HG02798 (cell line): Measurements from ENCODE around the gene HPDL.

Source experiments
- ATAC-seq: cut with Tn5 transposase; IDR thresholded peaks from one replicate; pipeline ENCODE4 v1.9.1; 2021; ENCODE audit warnings: mild to moderate bottlenecking; ENCODE audit not compliant: unreplicated experiment, poor library complexity

Gene HPDL

DNA sequence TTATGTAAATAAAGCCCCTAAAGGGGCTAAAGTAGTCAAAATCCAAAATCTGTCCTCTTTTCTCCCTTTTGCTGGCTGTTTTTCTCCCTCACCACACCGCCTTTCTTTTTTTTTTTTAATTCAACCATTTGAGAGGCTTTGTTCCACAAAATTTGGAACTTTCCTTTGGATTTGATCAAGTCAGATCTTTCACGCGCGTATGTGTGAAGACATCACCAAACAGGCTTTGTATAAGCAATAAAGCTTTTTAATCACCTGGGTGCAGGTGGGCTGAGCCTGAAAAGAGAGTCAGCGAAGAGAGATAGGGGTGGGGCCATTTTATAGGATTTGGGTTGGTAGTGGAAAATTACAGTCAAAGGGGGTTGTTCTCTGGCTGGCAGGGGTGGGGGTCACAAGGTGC lies 5.3 kb upstream of the HPDL start:
- no peak for ATAC-seq

DNA sequence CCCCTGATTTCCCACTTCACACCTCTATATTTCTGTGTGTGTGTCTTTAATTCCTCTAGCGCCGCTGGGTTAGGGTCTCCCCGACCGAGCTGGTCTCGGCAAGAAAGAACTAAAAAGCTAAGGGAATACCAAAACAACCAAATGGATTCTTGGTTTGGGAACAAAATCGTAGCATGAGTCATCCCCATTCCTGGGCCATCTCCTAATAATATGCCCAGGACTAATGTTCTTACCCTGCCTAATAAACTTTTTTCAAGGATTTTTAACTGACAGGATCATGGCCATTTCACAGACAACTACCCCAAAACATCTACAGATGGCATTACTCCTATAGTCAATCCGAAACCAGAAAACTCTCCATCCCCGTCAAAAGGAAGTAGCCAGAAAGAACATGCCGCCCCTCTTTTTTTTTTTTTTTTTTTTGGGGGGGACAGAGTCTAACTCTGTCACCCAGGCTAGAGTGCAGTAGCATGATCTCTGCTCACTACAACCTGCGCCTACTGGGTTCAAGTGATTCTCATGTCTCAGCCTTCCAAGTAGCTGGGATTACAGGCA lies 4.1 kb upstream of the HPDL start:
- ATAC-seq = no peak

DNA sequence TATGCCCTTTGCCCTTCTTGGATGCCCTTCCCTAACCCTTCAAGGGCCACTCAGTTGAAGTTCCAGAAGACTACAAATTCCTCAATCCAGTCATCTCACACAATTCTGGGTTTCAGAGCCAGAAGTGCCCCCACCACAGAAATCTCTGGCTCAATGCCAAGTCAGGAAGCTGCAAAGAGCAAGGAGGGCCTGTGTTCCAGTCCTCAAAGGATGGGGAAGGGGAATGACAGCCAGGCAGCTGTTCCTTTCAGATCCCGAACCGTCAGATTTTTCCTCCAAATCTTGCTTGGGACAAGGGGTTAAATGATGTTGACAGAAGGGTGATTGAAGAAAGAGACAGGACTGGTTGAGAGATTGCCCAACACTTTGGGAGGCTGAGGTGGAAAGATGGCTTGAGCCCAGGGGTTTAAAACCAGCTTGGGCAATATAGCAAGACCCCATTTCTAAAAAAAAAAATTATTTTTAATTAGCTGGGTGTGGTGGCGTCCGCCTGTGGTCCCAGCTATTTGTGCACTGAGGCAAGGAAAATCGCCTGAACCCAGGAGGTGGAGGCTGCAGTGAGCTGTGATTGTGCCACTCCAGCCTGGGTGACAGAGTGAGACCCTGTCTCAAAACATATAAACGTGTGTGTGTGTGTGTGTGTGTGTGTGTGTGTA lies 716 bp upstream of the HPDL start:
- no peak for ATAC-seq

DNA sequence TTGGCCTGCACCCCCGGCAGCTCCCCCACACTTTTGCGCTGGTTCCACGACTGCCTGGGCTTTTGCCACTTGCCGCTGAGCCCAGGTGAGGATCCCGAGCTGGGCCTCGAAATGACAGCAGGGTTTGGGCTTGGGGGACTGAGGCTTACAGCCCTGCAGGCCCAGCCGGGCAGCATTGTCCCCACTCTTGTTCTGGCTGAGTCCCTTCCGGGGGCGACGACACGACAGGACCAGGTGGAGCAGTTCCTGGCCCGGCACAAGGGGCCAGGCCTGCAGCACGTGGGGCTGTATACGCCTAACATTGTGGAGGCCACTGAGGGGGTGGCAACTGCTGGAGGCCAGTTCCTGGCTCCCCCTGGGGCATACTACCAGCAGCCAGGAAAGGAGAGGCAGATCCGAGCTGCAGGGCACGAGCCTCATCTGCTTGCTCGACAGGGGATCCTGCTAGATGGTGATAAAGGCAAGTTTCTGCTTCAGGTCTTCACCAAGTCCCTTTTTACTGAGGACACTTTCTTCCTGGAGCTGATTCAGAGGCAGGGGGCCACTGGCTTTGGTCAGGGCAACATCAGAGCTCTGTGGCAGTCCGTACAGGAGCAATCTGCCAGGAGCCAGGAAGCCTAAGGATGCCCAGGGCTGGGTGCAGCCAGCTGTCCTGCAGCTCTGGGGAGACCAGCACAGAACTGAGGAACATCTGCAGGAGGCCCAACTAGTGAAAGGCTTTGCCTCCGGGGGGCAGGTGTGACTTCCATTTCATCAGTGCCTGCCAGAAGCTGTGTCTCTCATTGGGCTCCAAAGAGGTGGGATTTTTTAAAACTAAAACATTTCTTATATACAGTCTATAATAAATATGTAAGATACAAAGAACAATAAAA lies 1.2 kb downstream of the HPDL start:
- ATAC-seq = no peak

DNA sequence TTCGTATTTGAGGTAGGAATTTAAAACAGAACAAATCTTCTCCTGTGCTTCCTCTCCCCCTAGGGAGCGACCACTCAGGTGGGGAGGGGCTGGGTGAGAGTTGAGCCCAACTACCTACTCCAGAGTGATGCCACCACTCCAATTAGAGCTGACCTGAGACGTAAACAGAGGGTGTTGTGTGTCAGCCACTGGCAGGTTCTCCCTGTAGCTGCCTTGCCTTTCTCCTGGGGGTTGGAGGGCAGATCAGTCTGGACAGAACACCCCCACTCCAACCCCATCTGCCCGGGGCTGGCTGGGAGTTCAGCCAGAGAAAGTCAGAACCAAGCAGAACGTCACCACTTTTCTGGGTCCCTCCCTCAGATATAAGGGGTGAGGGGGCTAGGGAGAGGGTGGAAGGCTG lies 2.0 kb downstream of the HPDL start:
- no peak for ATAC-seq

DNA sequence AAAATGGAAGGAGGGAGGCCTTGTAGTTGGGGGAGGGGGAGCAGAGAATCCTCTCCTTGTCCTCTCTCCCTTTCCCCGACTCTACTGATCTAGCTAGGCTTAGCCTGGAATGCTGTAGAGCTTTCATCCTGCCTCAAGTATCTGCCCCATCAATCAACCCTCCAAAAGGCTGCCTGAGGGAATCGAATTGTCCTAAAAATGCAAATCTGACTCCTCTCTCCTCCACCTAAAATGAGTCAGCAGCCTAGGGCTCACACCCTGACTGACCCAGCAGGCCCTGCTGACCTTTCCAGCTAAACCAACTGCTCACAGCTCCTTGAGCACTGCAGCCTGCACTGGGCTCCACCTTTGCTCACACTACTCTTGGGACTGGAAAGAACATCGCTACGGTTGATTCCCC lies 2.8 kb downstream of the HPDL start:
- ATAC-seq = no peak

DNA sequence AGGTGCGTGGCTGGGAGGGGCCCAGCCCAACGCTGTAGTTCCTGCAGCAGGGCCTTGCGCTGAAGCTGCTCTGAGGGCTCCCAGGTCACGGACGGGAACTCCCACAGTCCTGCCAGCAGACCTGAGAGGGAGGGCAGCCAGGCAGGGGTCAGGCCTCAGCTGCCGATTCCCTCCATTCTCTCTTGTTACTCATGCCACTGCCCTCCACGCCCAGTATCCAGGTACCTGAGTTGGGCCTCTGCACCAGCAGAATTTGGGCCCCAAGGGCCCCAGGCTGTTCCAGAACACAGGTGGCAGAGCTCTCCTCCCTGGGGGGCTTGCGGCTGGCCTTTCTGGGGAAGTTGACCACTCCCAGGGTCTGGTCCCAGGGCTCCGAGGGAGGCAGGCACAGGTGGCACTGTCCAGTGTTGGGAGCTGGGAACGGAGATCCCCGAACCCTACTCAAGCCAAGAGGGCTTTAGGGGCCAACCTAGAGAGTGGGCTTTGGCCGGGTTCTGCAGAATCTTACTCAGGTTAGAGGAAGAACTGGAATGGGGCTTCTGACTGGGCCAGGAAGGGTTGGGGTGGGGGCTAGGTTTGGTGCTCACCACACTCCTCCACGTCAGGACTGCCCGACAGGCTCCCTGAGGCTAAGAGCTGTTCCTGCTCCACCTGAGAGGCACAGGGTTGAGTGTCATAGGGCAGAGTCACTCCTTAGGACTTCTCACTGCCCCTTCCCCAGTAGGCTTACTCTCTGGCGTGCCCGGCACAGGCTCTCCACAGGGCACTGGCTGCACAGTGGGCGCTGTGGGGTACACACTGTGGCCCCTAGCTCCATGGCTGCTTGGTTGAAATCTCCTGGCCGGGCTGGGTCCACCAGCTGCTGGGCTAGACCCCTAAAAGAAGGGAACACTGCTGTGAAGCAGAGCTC lies 5.0 kb downstream of the HPDL start:
- no peak for ATAC-seq

DNA sequence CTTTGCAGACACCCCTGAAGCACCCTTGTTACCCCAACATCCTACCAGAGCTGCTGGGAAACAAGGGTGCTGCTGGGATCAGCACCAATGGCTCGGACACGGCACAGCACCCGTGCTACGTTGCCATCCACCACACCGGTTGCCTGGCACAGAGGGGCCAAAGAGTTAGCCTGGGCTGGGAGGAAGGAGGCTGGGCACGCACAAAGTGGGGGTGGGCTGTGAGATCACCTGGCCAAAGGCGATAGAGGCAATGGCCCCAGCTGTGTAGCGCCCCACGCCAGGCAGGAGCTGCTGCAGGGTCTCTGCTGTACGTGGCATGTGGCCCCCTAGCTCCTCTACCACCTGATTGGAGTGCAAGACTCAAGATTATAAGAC lies 5.6 kb downstream of the HPDL start:
- ATAC-seq = no peak

DNA sequence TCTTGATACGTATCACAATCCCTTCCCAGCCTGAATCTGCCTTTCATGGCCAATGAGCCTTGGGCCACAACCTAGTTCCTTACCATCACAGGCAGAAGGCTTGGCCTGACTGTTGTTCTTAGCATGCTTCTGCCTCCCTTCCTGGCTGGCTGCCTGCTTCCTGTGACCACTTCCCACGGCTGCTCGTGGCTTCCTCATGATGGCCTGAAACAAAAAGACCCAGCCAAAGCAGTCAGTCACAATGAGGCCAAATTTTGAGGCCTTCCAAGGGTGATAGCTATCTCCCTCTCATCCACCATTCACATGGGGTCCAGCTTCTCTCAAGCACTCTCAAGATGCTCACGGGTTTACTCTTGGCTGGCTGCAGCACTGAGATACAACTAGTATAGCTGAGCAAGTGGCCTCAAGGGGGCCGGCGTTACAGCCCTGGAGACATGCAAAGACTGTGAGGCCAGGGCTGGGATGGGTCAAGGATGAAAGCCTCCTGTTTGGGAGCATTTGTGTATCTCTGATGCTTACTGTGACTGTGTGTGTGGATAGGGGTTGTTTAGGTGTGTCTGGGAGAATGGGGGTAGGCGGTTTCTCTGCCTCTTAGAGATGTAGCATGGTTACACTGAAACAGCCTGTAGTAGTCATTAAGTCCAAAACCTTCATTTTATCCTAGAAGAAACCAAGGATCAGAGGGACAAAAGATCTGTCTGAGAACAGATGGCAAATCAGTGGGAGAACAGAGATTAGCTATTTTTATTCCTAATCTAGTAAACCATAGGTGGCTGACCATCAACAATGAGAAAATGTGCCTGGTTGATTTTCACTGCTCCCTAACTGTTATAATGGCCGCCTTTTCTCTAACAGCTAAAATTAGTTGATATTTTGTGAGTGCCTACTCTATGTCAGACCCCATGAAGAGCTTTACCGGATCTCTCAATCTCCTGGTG lies 7.9 kb downstream of the HPDL start:
- ATAC-seq = no peak

DNA sequence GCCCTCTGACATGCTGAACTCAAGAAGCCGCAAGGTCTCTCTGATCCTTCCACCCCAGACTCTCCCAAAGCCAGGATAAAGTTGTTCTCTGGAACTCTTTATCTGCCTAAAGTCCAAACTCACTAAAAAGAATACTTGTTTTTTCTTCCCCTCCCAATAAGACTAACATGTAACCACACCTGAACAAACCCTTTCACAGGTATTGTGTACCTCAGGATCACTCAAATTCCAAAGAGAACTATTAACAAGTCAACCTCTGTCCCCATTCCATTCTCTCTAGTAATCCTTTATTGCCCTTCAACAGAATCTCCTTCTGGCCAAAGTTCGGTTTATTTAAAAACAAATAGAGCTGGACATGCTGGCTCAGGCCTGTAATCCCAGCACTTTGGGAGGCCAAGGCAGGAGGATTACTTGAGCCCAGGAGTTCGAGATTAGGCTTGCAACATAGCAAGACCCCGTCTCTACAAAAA lies 9.2 kb downstream of the HPDL start:
- ATAC-seq = no peak

DNA sequence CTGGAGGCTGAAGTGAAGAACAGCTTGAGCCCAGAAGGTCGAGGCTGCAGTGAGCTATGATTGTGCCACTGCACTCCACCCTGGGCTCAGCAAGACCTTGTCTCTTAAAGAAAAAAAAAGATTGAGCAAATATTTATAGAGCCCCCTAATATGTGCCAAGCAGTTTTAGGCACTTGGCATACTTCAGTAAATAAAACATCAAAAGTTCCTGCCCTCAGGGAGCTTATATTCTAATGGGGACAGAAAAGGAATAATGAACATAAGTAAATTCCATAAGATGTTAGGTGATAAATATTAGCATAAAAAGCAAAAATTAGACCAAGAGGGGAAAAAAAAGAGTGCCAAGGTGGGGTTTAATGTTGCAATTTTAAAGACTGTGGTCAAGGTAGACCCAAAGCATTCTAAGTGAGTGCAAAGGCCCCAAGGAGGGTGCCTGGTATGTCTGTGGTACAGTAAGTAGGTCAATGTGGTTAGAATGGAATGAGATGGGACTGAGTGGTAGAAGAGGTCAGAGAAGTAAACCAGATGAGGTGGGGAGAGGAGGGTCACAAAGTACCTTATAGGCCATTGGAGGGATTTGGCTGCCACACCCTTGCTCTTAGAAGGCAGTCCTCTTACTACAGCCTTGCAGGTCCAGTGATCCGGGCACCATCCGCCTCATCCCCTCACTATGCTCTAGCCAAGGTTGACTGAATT lies 11.1 kb downstream of the HPDL start:
- no peak for ATAC-seq

DNA sequence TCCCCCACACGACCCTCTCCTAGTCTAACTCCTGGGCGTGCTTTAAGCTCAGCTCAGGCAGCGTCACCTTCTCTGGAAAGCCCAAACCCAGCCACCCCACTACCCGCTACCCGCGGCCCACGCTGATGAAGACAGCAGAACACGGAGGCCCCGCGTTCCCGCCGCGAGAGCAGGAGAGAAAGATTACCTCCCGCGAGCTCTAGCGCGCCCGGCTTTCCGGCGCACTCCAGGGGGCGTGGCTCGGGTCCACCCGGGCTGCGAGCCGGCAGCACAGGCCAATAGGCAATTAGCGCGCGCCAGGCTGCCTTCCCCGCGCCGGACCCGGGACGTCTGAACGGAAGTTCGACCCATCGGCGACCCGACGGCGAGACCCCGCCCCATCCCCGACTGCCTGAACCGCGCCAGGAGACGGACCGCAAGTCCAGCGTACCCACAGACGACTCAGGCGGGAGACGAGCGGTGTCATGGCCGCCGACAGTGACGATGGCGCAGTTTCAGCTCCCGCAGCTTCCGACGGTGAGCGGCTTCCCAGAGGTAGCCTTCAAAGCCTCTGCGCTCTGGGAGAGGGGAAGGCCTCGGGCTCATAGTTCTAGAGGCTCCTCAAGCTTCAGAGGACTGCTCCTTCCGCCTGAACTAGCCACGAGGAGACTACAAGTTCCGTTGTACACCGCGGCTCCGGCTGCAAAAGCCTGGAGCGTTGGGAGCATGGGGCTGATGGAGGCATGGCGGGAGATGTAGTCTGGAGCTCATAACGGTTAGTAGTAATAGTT lies 13.3 kb downstream of the HPDL start, which contains the start of the genes MUTYH and TOE1:
MUTYH (minus strand) TSS at position 652 of the 770 bp plus-strand sequence. CDS start 5,935 bp downstream, outside the sequence.
TOE1 (plus strand) TSS at position 382 of the 770 bp plus-strand sequence; CDS start at position 465, 83 bp downstream.
- peak; percentile 91 for ATAC-seq

DNA sequence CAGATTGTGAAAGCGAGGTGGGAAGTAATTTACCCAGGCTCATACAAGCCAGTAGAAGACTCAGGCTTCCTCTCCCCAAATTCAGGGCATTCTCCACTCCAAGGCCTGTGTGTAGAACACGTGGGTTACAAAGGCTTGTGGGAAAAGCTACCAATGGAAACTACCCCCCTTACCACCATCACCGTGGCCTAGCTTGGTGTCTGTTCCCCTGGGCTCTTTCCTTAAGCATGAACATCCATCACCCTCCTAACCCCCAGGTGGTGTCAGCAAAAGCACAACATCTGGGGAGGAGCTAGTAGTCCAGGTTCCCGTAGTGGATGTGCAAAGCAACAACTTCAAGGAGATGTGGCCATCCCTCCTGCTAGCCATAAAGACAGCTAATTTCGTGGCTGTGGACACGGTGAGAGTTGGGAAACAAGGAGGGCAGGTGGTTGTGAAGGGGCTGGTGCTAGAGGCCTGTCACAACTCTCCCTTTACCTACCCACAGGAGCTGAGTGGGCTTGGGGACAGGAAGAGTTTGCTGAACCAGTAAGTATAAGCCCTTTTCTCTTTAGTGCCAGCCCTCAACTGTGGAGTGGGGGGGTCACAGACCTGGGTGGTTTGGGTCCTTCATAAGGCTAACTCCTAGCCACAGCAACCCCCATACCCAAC lies 14.2 kb downstream of the HPDL start:
- no peak for ATAC-seq

DNA sequence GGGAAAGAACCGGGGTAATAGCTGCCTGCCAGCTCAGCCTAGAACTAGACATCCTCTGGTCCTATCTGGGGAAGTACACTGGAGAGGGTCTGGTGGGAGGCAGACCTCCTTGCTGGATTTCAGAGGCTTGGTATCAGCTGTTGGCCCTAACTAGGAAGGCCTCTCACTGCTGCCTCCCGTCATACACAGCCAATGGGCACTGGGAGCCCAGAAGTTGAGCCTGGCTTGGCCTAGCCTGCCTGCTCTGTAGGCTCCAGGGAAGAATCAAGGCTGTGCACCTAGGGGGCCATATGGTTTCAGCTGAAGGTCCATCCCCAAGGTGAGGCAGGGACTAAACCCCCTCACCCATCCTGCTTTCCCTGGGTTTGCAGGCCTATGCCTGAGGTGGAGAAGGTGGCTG lies 17.8 kb downstream of the HPDL start:
- no peak for ATAC-seq

DNA sequence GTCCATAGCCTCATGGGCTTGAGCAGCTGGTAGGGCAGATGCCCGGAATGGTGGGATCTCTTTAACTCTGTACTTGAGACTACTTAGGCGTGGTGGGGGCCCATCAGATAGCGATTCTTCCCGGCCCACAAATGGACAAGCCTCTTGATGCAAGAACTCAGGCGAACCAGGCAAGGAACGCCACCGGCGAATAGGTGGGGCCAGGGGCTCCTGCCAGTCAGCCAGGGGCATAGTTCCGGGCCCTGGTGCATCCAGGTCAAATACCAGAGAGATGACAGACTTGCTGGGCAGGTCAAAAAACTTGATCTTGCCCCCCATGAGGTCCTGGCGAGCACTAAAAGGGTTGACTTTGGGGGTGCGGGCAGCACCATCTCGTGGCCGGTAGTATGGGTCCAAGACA lies 18.3 kb downstream of the HPDL start:
- no peak for ATAC-seq

DNA sequence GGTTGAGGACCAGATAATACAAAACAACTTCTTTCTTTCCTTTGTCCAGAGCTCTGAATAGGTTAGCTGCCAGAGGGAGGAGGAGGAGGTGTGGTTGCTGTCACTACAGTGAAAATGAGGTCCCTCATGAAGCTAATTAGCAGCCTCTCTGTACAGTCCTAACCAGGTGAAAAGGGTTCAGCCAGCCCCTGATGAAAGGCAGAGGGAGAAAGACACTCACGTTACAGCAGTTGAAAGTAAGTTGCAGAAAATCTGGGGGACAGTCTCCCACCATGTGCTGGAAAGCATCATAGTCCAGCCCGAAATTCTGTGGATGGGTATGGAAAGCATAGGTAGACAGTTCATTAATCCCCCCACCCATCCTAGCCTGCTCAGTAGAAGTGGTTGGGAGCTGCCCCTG lies 19.8 kb downstream of the HPDL start:
- no peak for ATAC-seq

DNA sequence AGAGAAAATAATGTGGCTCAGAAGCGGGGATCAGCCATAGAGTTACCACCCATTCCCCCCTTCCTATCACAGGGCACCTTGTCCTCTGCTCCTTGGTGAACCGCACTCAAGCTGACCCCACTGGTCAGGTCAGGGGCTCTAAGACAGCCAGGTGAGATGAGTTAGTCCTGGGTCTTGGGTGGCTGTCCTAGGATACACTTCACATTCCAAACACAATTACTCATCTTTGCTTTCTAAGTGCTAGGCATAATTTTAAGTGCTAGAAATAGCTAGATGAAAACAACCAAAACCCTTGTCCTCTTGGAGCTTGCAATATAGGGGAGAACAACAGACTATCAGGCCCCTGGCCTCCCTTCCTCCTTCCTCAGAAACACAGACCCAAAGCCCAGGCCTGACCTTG lies 21.3 kb downstream of the HPDL start:
- no peak for ATAC-seq
